Hematopoietic multipotent progenitor cell treated with erythropoietin and hydrocortisone succinate and interleukin-3 and kit ligand, for 17 days (in vitro differentiated cells): ENCODE measurements around the gene UBE2A.

Experiments
- DNase-seq: peaks from one replicate; pipeline ENCODE4 v3.0.0-alpha.2; 2015; ENCODE audit warnings: low spot score

UBE2A gene

DNA sequence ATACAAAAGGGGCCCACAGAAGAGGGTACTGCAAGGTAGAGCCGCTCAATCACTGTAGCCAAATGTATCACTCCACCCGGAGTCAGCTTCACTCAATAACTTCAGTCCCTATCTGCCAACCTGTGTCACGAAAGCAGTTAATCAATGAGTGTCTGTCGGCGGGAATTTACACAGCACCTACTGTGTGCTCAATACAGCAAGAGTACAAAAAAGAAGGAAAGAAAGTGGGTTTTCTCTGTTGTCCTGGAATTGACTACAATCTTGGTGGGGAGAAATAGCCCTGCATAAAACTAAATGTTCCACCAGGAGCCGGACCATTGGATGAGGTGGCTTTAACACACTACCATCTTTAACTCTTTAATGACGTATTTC is 32.6 kb downstream of the UBE2A start:
- no peak for DNase-seq

DNA sequence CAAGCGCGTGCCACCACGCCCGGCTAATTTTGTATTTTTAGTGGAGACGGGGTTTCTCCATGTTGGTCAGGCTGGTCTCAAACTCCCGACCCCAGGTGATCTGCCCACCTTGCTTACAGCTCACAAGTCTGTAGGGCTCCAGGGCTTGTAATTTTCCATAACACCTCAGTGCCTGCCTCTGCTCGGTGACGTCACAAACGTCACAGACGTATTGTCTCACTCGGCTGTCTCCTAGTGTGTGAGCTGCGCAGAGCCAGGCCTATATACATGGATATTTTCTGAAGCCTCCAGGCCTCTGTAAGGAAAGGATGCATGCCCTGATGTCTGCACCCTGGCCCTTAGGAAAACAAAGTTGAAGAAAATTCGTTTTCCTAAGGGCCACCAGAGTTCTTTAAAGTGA is 40.4 kb downstream of the UBE2A start:
- no peak for DNase-seq

DNA sequence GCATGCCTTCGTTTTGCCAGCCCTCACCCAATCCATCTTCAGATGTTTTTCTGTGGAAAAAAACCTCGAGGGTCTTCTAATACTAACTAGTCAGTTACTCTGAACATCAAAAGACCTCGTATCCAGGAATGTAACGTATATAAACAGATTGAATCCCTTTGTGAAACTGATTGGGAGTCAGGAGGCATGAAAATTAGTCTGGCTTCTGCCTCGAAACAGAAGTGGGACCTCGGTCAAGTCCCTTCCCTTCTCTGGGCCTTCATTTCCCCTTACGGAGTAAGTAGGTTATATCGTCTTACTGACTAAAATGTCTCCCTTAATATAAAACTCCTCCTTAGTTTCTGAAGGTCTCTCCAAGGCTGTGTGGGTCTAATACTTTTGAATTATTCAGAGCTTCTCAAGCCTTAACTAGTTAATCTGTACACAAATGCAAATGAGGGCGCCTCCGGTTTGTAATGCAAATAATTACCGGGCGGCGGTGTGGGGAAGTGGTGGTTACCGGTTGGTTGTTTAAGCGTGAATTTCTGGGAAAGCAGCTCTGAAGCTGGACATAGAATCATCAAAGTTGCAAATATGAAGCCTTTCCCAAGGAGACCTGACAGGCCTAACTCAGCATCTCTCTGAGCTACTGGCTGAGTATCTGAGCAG is 43.3 kb downstream of the UBE2A start:
- DNase-seq, result no peak

DNA sequence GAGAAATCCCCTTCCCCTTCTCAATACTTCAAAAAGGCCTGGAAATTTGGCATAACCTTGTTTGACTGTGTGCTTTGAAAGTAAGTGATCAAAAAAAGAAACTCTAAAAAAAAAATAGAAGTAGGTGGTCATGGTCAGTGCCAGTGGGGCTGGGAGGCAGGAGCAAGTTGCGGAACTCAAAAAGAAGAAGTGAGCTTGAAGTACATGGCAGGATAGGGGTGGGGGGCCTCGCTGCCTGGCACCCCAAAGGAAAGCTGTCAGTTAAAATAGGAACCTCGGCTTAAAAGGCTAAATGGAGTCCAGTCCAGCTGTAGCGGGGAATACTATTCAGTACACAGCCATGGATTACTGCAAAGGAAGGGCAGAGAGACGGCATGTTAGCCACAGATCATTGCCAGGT is 44.1 kb downstream of the UBE2A start:
- no peak for DNase-seq

DNA sequence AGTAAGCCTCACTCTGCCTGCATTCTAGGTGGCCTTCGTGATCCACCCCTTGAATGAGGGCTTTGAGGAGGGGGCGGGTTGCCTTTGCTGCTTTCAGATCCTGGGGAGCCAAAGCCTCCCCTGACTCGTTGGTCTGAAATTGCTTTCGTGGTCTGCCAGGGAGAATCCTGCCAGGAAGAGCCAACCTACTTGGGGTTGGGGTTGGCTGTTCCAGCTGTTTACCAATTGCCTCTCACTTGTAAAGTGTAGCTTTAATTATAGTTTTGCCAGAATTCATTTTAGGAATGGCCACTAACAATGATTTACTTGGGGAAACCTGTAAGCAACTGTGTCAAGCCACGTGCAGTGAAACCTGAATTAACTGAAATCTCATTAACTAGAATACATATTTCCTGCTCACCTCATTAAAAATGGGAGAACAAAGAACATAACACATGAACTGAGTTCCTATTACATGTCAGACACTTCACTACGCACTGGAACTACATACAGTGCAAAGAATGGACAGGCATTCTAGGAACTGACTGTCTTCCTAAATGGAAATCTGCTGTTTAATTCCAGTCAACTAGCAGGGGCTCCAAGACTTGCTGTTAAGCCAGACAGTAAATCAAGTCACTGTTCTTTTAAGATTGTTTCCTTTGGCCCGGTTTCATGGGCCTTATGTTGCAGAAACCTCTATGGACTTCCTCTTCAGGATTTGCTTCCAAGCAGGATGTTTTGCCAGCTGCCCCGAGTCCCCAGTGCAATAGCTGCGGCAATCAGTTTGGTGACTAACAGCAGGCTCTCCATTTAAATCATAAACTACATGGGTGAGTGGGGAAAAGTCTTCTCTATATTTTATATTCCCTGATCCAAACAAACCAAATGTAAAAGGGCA is 48.2 kb downstream of the UBE2A start:
- no peak for DNase-seq

DNA sequence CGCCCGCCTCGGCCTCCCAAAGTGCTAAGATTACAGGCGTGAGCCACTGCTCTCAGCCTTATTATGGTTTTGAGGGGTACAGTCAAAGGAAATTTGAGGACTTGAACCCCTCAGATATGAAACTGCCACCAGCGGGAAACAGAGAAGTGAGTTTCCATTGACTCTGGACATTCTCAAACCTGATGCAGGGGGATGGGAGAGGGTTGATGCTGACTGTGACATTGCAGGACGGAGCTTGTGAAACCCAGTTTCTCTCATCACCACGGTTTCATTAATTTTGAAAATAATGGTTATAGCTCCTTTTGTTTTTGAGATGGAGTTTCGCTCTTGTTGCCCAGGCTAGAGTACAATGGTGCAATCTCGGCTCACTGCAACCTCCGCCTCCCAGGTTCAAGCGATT is 50.1 kb downstream of the UBE2A start:
- DNase-seq, result no peak

DNA sequence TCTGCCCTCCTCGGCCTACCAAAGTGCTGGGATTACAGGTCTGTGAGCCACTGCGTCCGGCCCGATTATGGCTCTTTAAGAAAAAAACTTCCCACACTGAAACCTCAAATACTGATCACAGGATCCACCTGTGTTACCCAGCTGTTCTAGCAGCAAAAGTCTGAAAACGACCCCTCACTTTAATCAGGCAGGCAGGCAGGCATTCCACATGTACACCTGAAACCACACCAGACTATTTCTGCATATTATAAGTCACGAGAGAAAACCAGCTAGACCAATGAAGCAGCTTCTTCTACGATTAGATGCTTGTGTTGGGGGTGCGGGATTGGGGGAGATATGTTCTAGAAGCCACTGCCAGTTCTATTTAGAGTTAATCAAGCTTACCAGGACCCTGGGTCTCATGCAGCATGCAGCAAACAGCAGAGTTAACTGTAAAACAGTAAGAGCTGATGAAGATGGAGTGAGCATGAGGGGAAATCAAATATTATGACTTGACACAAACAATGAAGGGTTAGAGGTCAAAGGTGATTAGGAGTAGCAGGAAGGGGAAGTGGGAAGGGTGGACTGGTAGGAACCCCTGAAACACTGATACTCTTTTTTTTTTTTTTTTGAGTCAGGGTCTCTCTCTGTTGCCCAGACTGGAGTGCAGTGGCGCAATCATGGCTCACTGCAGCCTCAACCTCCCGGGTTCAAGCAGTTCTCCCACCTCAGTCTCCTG is 50.7 kb downstream of the UBE2A start:
- DNase-seq, result no peak

DNA sequence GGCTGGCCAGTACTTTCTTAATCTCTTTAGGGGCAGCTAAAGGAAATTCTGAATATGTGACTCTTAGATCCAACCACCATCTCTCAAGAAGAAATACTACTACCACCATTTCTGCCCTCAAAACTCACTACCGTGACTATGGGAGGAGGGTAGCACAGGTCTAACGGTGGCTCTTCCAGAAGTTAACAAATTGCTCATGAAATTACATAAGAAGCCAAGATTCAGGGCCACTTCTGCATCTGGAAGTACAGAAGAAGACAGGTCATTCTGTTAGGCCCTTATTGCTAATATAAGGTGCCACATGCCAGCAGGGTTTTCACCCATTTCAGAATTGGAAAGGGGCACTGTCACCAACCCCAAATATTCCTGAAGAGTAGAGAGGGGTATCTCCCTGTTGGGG is 51.5 kb downstream of the UBE2A start:
- no peak for DNase-seq
